Measurements from ENCODE around the gene DUSP9.

Gene DUSP9

DNA sequence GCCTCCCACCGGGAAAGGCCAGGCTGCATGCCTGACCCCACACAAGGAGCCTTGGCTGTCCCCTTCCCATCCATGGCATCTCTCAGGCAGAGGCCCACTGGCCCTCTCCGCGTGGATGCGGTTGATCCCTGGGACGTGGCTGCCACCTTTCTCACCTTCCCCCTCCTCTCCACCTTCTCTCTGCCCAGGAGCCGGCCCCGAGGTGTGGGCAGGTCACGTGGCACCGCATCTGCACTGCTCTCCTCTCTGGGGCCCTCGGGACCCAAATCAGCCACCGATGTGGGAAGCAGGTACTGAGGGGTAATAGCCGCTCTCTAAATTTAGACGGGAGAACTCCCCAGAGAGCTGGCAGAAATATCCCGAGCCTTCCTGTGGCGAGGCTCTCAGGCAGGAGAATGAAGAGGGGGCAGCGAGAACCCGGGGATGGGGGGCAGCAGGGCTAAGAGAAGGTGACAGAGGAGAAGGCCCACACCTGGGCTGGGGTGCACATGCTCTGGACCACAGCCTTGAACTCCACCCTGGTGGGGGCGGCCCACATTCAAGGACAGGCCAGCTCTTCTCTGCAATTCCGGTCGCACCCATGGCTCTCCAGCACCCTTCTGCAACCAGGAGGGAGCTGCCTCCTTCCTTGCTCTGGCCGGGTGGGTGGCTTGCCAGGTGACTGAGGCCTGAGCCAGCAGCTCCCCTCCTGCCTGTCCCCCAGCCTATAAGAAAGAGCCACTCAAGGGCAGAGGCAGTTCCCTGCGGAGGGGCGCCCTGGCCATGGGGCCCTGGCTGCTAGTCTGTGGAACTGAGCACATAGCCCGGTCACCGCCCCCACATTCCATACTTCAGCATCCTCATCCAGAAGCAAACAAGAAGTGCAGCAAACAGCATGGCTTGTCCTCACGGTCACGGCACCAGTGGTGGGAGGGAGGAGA is 9.6 kb upstream of the DUSP9 start:
- DNase-seq (ENCODE audit: low spot score), result no peak

- DNase-seq (ENCODE audit: low spot score), result no peak
Observed at GRCh38 chrX:153638041-153638371, 9.0 kb upstream of the DUSP9 start.

- no peak for DNase-seq (ENCODE audit: low spot score)
Observed at GRCh38 chrX:153638436-153639176, 8.4 kb upstream of the DUSP9 start.

DNA sequence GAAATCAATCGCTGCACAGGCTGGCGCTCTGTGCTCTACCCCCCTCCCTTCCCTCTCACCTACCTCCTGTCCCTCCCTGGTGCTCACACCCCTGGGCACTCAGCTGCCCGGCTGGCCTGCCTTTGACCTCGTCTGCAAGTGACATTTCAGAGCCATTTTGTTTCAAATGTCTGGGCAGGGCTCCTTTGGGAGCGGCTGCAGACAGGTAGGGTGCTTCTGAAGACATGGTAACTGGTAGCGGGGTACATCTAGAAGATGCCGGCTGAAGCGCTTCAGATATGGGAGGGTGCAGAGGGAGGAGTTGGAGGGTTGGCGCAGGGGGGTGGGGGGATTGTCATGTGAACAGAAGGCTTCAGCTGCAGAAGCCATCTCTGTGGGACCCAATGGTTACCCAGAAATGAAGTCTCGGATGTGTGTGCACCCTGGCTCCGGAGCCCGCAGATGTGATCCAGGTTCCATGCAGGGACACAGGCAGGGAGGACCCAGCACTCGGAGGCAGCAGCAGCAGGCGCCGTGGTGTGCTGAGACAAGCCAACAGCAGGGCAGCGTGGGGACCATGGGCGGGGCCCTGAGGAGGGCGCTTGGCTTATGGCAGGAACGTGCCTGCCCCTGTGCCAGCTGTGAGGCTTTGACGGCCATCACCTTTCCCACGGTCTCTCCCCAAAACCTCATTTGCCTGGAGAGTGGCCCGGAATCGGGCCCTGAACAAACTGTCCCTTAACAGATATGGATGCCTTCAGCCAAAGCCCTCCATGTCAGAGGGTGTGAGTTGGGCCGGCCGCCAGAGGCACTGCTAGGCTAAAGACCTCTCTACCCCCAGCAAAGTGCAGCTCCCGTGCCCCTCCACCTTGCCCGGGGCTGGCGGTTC is 7.6 kb upstream of the DUSP9 start:
- no peak for DNase-seq (ENCODE audit: low spot score)

DNA sequence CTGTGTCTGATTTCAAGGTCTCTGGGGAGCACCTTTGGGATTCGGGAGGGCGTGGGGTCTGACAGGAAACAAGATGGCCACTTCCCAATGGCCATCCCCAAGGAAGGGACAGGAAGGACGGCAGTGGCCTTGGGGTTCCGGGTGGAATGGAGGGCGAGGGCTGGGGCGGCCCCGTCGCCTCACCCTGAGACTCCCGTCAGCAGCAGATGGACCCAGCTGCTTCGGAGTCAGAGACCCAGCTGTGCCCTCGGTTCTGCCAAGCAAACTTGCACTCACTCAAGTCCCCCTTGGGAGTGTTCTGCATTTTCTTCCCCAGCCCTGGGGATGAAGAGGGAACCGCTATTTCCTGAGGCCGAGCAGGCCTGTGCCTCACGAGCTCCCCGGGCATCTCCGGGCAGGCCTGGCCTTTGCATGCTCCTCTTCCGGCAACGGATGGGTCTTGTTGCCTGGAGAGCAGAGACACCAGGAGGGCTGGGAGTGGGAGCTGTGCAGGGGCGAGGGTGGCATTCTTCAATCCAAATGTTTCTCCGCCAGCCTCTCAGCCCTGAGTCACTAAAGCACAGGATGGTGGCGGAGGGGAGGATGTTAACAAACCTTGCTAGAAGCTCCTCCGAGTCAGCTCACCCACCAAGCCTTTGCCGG is 6.8 kb upstream of the DUSP9 start:
- no peak for DNase-seq (ENCODE audit: low spot score)

- DNase-seq (ENCODE audit: low spot score), result no peak
Observed at GRCh38 chrX:153640736-153641575, 6.0 kb upstream of the DUSP9 start.

DNA sequence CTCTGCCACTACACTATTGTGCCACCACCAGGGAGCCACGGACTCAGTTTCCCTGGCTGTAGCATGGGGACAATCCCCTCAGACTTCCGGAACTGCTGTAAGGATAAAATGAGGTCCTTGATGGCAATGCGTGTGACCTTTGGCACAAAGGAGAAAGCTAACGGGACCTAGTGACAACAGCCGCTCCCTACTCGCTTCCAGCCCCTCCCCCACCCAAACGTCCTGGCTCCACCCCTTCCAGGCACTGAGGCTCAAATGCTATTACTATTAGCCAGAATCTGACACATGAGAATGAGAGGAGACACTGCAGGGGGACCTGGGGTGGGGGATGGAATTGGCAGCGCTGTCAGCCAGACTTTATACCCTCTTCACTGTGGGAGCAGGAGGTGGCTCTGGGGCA is 5.4 kb upstream of the DUSP9 start:
- no peak for DNase-seq (ENCODE audit: low spot score)

DNA sequence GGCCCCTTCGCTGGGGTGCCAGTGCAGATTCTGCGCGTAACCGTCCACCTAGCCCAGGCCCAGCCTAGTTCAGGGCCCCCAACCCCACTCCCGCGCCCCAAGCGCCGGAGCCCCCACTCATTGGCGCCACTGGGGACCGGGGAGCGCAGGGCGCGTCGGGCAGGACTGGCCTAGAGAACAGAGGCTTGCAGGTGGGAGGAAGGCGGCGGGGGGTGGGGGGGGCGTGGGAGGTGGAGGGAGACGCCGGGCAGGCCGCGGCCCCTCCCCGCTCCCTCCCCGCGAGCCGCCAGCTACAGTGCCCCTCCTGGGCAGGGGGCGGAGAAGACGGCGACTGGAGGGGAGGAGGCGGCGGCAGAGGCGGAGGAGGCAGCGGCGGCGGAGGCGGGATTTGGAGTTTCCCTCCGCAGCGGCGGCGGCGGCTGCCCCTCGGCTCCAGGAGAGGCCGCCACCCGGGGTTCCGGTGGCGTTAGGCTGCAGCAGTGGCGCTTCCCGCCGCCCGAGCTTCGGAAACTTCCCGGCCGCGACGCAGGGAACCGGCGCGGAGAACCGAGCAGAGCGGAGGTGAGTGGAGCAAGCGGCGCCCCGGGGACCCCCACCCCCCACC is 4.8 kb upstream of the DUSP9 start:
- no peak for DNase-seq (ENCODE audit: low spot score)

- DNase-seq (ENCODE audit: low spot score), result no peak
Observed at GRCh38 chrX:153642655-153643430, 4.2 kb upstream of the DUSP9 start.

- DNase-seq (ENCODE audit: low spot score), result peak; percentile 43
Observed at GRCh38 chrX:153643431-153644351, 3.3 kb upstream of the DUSP9 start.

DNA sequence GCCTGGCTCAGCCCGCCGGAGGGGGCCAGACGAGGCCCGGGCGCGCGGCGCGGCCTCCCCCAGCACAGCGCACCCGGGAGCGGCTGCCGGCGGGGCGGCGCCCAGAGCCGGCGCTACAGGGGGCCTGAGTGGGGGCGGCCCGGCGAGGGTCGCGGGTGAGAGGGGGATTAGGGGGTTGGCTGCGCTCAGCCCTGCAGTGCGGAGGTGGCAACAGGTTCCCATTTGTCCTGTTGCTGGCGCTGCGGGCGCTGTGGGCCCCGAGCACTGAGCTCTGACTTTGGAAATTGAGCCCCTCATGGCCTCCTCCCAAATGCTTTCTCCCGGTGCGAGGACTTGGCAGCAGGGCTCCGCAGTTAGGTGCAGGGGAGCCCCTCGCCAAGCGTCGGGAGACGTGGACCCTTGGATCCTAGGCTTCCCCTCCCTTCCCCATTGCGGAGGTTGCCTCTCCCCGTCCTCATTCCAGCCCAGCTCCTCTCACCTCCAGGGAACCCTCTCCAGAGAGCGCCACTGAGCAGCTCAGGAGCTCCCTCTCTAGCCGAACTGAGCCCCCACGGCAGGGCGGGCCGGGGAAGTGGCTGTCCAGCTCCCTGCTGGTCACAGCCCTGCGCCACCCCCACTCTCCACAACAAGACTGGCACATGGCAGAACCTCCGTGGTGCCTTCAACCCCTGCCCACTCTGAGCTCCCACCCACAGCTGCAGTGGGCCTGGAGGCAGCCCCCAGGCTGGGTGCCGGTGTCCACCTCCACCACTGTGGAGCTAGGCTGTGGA is 2.5 kb upstream of the DUSP9 start:
- DNase-seq (ENCODE audit: low spot score), result no peak

DNA sequence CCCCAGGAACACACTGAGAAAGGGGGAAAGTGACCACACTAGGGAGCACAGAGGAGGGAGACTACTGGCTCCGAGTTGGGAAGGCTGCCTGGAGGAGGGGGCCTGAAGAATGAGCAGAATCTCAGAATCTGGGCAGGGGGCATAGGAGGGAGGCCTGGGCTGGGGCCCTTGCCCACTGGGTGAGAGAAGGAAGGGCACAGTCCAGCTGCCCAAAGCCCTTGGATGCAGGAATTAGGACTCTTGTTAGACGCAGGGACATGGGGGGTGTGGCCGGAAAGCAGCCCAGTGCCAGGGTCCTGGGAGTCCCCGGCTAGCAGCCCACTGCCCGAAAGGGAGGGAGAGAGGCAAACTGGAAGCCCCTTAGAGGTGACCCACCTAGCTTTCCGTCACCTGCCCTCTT is 1.9 kb upstream of the DUSP9 start:
- no peak for DNase-seq (ENCODE audit: low spot score)

DNA sequence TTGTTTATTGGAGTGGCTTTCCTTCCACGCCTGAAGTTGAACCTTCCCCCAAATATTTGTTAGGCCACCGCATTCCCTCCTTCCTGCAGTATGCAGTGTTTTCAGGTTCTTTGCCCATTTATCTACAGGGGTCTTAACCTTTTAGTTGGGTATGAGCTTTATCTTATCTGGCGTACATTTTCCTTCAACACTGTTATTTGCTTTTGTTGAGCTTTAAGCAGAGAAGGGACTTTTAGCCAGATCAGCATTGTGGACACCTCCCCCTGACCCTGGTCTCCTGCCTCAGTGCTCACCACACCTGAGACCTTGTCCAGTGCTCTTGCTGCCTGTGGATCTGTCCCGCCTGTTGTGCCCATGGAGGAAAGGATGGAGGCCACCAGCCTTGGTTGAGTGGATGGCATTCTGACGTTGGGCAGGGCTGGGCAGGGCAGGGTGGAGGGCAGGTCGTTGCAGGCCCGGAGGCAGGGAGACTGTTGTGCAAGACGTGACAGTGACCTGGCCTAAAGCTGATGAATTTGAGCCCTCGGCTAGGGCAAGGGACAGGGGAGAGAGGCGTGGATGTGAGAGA is 998 bp upstream of the DUSP9 start:
- DNase-seq (ENCODE audit: low spot score), result no peak

DNA sequence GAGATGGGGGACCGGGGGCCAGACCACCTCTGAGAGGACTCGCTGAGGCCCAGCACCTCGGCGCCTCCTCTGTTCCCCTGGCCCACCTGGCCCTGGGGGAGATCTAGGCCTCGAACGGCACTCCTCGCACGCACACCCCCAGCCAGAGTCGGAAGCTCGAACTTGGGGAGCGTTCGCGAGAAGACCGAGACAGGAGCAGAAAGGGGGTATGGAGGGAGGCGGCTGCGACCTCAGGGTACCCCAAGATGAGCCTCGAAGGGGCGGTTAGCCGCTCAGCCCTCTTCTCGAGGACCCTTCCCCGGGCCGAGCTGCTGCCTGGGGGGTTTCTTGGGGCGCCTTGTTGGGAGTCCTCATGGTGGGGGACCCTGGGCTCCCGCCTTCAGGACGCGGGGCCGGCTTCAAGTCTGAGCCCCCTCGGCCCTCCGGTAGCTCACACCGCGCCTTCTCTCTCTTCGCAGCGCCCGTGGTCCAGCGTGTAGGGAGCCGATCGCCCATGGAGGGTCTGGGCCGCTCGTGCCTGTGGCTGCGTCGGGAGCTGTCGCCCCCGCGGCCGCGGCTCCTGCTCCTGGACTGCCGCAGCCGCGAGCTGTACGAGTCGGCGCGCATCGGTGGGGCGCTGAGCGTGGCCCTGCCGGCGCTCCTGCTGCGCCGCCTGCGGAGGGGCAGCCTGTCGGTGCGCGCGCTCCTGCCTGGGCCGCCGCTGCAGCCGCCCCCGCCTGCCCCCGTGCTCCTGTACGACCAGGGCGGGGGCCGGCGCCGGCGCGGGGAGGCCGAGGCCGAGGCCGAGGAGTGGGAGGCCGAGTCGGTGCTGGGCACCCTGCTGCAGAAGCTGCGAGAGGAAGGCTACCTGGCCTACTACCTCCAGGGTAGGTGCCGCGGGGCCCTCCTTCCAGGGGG is 706 bp downstream of the DUSP9 start:
- no peak for DNase-seq (ENCODE audit: low spot score)

- DNase-seq (ENCODE audit: low spot score), result no peak
Observed at GRCh38 chrX:153648358-153649177, 1.6 kb downstream of the DUSP9 start.

Data from Ammon's horn (tissue), 1 donor.